Natural killer cell (primary cell): ENCODE results near the gene FAM193A. TPM values are rescaled to one million over a fixed set of nuclear protein-coding genes. Genes with fewer than 3 reads are reported as not detected.

Experiments used
- ATAC-seq, 3 donors: fragments of 150-1000 bp in 2 of 3; fragments of 200-7000 bp in 1 of 3; cut with Tn5 transposase; 1 replicate in 1 of 3; 2 replicates in 2 of 3; pipeline ENCODE4 v1.10.0; 2021; ENCODE audit warnings: mild to moderate bottlenecking in 2 of 3, moderate library complexity in 2 of 3
- DNase-seq, 2 donors: peaks; one replicate each; pipeline versions ENCODE4 v3.0.0 to v3.0.0-alpha.2; 2013 to 2021; ENCODE audit warnings: mixed read lengths in 1 of 2
- H3K27ac ChIP-seq: one replicate; pipeline ENCODE4 v1.5.1; 2013; ENCODE audit warnings: mild to moderate bottlenecking, low read length
- H3K27me3 ChIP-seq: one replicate; pipeline ENCODE4 v1.6.1; 2013; ENCODE audit warnings: low read length; ENCODE audit not compliant: control insufficient read depth, insufficient read depth
- H3K36me3 ChIP-seq: one replicate; pipeline ENCODE4 v1.6.1; 2013; ENCODE audit warnings: low read length; ENCODE audit not compliant: control insufficient read depth, insufficient read depth
- H3K4me1 ChIP-seq: one replicate; pipeline ENCODE4 v1.6.1; 2013; ENCODE audit warnings: low read length; ENCODE audit not compliant: control insufficient read depth, insufficient read depth
- H3K4me3 ChIP-seq: one replicate; pipeline ENCODE4 v1.5.1; 2013; ENCODE audit warnings: low read length
- H3K9me3 ChIP-seq: one replicate; pipeline ENCODE4 v1.6.1; 2013; ENCODE audit warnings: low read length; ENCODE audit not compliant: control insufficient read depth, insufficient read depth
- H3K27ac Mint-ChIP-seq, 2 donors: one replicate each; pipeline ENCODE4 v1.8.0; 2022; ENCODE audit warnings: mild to moderate bottlenecking in 2 of 2, mixed read lengths in 2 of 2, moderate library complexity in 1 of 2
- H3K27me3 Mint-ChIP-seq, 2 donors: one replicate each; pipeline ENCODE4 v1.8.0; 2022; ENCODE audit warnings: low read depth in 2 of 2, mixed read lengths in 2 of 2
- H3K36me3 Mint-ChIP-seq: one replicate; pipeline ENCODE4 v1.8.0; 2022; ENCODE audit warnings: mixed read lengths
- H3K4me1 Mint-ChIP-seq, 2 donors: one replicate each; pipeline ENCODE4 v1.8.0; 2022; ENCODE audit warnings: mixed read lengths in 2 of 2
- H3K4me3 Mint-ChIP-seq: one replicate; pipeline ENCODE4 v1.8.0; 2022; ENCODE audit warnings: mild to moderate bottlenecking, moderate library complexity, mixed read lengths
- H3K9me3 Mint-ChIP-seq, 2 donors: one replicate each; pipeline ENCODE4 v1.8.0; 2022; ENCODE audit warnings: mixed read lengths in 2 of 2
- CTCF ChIP-seq: fragments of 200-600 bp; IDR thresholded peaks from one replicate; pipeline ENCODE4 v1.8.0; 2022; ENCODE audit warnings: antibody characterized with exemption
- WGBS: methylation state at CpG from one replicate; pipeline ENCODE4 v1.1.7; 2013; ENCODE audit warnings: missing lambda C conversion rate; ENCODE audit not compliant: insufficient coverage; 5-methylcytosine and 5-hydroxymethylcytosine counted together
- intact Hi-C: fragments of 100-400 bp; cut with micrococcal nuclease; formaldehyde crosslinking; loops from one replicate; pipeline ENCODE4 v1.14.2; 2022
- total RNA-seq, 4 donors: library from RNA; stranded (reverse); fragments of 120-200 nt in 1 of 4; gene quantifications; one replicate each; pipeline versions ENCODE4 v1.2.3 to v1.2.4, GENCODE V29; 2013 to 2022

Gene FAM193A
- total RNA-seq, 3 donors from 2014 or later (not counting 1 experiment from before 2014, with no cell fraction given): 39.4 to 49.3 (median 48.1) TPM

- intact Hi-C loops: no loop called here
- Histone ChIP-seq H3K27ac (no peak overlapping the region), H3K4me1 (peaks cover 14% of the 10 kb centered on the region), H3K9me3 (peaks cover 7% of the 10 kb centered on the region), H3K27me3 (no peaks in the 10 kb centered on the region), H3K36me3 (no peaks in the 10 kb centered on the region), H3K4me3 (no peak overlapping the region)
- Mint-ChIP-seq H3K27ac (no peak overlapping the region), H3K4me1 (peaks cover 0 to 8% of the 10 kb centered on the region in 2 donors), H3K4me3 (no peak overlapping the region), H3K36me3 (peaks cover 7% of the 10 kb centered on the region), H3K27me3 (no peaks in the 10 kb centered on the region), H3K9me3 (no peaks in the 10 kb centered on the region)
- ATAC-seq (no peak), DNase-seq (no peak)
- over 99% methylated on average over 10 of the region's 10 CpGs for WGBS
- TF ChIP-seq CTCF: no peak
These were observed 245.5 kb downstream of the FAM193A start for GRCh38 chr4:2781911-2782310.

Other genes starting within 250 kb of the FAM193A start
- 100 to 1,000 TPM in 2 of 3 donors, 10 to 100 TPM in 1; 85.4 to 107 (median 104) TPM for gene ZFYVE28, start 118.0 kb upstream of the FAM193A start, total RNA-seq
- not detected for gene CFAP99, start 117.7 kb upstream of the FAM193A start, total RNA-seq
- 100 to 1,000 TPM; 103 to 130 (median 123) TPM for gene RNF4, start 67.5 kb upstream of the FAM193A start, total RNA-seq
- gene TNIP2, start 219.7 kb downstream of the FAM193A start, total RNA-seq: 10 to 100 TPM; 35.6 to 53.9 (median 41.6) TPM